C4-2B (cell line): Measurements from ENCODE around the gene GJB3.

ENCODE experiments used
- CTCF ChIP-seq: fragments of 450-650 bp; conservative IDR thresholded peaks from 2 replicates; pipeline ENCODE4 v1.5.1; 2017; ENCODE audit warnings: mild to moderate bottlenecking
- ZFX ChIP-seq: fragments of 450-650 bp; IDR thresholded peaks from 2 replicates; pipeline ENCODE4 v1.6.1; 2017

GRCh38 chr1:34822202-34822601, 41.2 kb downstream of the GJB3 start:
- TF ChIP-seq CTCF (no peak), ZFX (no peak)
